SK-N-SH treated with all-trans-retinoic acid at 6 μM for 48 hours (cell line): ENCODE data around the gene WNT10A.

Experiments used
- ARNTL ChIP-seq: fragments of 450-650 bp; formaldehyde crosslinking; IDR thresholded peaks from 2 replicates; pipeline ENCODE4 v1.5.0; 2020; ENCODE audit warnings: low read depth, mild to moderate bottlenecking, moderate library complexity, borderline replicate concordance
- BACH2 ChIP-seq: fragments of 250-450 bp; sonication (Bioruptor Pico); IDR thresholded peaks from 2 replicates; pipeline ENCODE4 v1.9.0; 2021; ENCODE audit warnings: mild to moderate bottlenecking, borderline replicate concordance
- OSR1 ChIP-seq: fragments of 250-450 bp; sonication (Bioruptor Pico); IDR thresholded peaks from 2 replicates; pipeline ENCODE4 v1.8.0; 2022; ENCODE audit warnings: moderate library complexity, mild to moderate bottlenecking, inconsistent platforms
- ZFP30 ChIP-seq: fragments of 450-650 bp; formaldehyde crosslinking; IDR thresholded peaks from 2 replicates; pipeline ENCODE4 v1.5.0; 2022; ENCODE audit warnings: mild to moderate bottlenecking, moderate library complexity
- TF ChIP-seq, protein P1 (sequence below): fragments of 250-450 bp; sonication (Bioruptor Pico); IDR thresholded peaks from 2 replicates; pipeline ENCODE4 v1.5.1; 2021; ENCODE audit warnings: mild to moderate bottlenecking, moderate library complexity
- TF ChIP-seq, protein P2 (sequence below): fragments of 250-450 bp; sonication (Bioruptor Pico); IDR thresholded peaks from 2 replicates; pipeline ENCODE4 v1.5.1; 2020; ENCODE audit warnings: low read depth, mild to moderate bottlenecking, moderate library complexity
- TF ChIP-seq, protein P3 (sequence below): fragments of 250-450 bp; sonication (Bioruptor Pico); IDR thresholded peaks from 2 replicates; pipeline ENCODE4 v1.5.0; 2020; ENCODE audit warnings: mild to moderate bottlenecking, moderate library complexity
- TF ChIP-seq, protein P4 (sequence below): fragments of 250-450 bp; sonication (Bioruptor Pico); IDR thresholded peaks from 2 replicates; pipeline ENCODE4 v1.8.0; 2021; ENCODE audit warnings: low read depth, mild to moderate bottlenecking, moderate library complexity, borderline replicate concordance
- TF ChIP-seq, protein P5 (sequence below): fragments of 250-450 bp; sonication (Bioruptor Pico); IDR thresholded peaks from 2 replicates; pipeline ENCODE4 v1.8.0; 2020; ENCODE audit warnings: mild to moderate bottlenecking, moderate library complexity, borderline replicate concordance

DNA sequence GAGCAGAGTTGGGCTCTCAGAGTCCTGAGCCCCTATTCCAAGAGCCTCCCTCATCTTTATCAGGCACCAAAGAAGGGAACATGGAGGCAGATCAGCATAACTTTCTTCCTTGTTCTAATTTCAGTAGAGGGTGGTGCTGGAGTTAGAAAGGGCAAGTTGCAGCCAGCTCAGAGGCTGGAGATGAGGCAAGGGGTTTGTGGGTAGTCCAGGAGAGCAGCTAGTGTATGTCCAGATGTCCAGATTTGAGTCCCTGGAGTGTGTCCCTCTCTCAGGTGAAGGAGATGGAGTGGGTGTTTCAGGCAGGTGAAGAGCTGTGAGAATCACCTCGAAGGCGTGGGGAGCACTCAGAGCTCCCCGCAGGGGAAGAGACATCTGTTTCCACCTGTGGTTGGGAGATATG lies 48.6 kb upstream of the WNT10A start:
- TF ChIP-seq, protein P1, sequence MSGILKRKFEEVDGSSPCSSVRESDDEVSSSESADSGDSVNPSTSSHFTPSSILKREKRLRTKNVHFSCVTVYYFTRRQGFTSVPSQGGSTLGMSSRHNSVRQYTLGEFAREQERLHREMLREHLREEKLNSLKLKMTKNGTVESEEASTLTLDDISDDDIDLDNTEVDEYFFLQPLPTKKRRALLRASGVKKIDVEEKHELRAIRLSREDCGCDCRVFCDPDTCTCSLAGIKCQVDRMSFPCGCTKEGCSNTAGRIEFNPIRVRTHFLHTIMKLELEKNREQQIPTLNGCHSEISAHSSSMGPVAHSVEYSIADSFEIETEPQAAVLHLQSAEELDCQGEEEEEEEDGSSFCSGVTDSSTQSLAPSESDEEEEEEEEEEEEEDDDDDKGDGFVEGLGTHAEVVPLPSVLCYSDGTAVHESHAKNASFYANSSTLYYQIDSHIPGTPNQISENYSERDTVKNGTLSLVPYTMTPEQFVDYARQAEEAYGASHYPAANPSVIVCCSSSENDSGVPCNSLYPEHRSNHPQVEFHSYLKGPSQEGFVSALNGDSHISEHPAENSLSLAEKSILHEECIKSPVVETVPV (CRISPR knock-in tag) = no peak
- no peak for TF ChIP-seq ARNTL
- TF ChIP-seq, protein P2, sequence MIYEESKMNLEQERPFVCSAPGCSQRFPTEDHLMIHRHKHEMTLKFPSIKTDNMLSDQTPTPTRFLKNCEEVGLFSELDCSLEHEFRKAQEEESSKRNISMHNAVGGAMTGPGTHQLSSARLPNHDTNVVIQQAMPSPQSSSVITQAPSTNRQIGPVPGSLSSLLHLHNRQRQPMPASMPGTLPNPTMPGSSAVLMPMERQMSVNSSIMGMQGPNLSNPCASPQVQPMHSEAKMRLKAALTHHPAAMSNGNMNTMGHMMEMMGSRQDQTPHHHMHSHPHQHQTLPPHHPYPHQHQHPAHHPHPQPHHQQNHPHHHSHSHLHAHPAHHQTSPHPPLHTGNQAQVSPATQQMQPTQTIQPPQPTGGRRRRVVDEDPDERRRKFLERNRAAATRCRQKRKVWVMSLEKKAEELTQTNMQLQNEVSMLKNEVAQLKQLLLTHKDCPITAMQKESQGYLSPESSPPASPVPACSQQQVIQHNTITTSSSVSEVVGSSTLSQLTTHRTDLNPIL (CRISPR knock-in tag) = no peak
- TF ChIP-seq, protein P3, sequence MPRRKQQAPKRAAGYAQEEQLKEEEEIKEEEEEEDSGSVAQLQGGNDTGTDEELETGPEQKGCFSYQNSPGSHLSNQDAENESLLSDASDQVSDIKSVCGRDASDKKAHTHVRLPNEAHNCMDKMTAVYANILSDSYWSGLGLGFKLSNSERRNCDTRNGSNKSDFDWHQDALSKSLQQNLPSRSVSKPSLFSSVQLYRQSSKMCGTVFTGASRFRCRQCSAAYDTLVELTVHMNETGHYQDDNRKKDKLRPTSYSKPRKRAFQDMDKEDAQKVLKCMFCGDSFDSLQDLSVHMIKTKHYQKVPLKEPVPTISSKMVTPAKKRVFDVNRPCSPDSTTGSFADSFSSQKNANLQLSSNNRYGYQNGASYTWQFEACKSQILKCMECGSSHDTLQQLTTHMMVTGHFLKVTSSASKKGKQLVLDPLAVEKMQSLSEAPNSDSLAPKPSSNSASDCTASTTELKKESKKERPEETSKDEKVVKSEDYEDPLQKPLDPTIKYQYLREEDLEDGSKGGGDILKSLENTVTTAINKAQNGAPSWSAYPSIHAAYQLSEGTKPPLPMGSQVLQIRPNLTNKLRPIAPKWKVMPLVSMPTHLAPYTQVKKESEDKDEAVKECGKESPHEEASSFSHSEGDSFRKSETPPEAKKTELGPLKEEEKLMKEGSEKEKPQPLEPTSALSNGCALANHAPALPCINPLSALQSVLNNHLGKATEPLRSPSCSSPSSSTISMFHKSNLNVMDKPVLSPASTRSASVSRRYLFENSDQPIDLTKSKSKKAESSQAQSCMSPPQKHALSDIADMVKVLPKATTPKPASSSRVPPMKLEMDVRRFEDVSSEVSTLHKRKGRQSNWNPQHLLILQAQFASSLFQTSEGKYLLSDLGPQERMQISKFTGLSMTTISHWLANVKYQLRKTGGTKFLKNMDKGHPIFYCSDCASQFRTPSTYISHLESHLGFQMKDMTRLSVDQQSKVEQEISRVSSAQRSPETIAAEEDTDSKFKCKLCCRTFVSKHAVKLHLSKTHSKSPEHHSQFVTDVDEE = no peak
- no peak for TF ChIP-seq ZFP30 (CRISPR knock-in tag)
- no peak for TF ChIP-seq BACH2 (CRISPR knock-in tag)
- TF ChIP-seq, protein P4, sequence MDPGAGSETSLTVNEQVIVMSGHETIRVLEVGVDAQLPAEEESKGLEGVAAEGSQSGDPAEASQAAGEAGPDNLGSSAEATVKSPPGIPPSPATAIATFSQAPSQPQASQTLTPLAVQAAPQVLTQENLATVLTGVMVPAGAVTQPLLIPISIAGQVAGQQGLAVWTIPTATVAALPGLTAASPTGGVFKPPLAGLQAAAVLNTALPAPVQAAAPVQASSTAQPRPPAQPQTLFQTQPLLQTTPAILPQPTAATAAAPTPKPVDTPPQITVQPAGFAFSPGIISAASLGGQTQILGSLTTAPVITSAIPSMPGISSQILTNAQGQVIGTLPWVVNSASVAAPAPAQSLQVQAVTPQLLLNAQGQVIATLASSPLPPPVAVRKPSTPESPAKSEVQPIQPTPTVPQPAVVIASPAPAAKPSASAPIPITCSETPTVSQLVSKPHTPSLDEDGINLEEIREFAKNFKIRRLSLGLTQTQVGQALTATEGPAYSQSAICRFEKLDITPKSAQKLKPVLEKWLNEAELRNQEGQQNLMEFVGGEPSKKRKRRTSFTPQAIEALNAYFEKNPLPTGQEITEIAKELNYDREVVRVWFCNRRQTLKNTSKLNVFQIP (CRISPR knock-in tag) = no peak
- TF ChIP-seq, protein P5, sequence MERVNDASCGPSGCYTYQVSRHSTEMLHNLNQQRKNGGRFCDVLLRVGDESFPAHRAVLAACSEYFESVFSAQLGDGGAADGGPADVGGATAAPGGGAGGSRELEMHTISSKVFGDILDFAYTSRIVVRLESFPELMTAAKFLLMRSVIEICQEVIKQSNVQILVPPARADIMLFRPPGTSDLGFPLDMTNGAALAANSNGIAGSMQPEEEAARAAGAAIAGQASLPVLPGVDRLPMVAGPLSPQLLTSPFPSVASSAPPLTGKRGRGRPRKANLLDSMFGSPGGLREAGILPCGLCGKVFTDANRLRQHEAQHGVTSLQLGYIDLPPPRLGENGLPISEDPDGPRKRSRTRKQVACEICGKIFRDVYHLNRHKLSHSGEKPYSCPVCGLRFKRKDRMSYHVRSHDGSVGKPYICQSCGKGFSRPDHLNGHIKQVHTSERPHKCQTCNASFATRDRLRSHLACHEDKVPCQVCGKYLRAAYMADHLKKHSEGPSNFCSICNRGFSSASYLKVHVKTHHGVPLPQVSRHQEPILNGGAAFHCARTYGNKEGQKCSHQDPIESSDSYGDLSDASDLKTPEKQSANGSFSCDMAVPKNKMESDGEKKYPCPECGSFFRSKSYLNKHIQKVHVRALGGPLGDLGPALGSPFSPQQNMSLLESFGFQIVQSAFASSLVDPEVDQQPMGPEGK (CRISPR knock-in tag) = no peak
- TF ChIP-seq OSR1 (CRISPR knock-in tag) = no peak
